HCT116 (cell line): Measurements from ENCODE around the gene RXRA. TPM values are rescaled to one million over a fixed set of nuclear protein-coding genes. Genes with fewer than 3 reads are reported as not detected.

Source experiments
- ATAC-seq: fragments of 200-7000 bp; cut with Tn5 transposase; 2 replicates; pipeline ENCODE4 v1.9.1; 2020; ENCODE audit warnings: mild to moderate bottlenecking, moderate library complexity
- BruUV-seq: library from RNA; stranded (reverse); fragments of 400-500 nt; replicated peaks from 2 replicates; lab custom pipeline; 2021; lab: Mats Ljungman, UMichigan
- CTCF ChIA-PET: fragments of 300-600 bp; sonication (Branson Sonifier 250); formaldehyde crosslinking; loops from one replicate; lab custom pipeline; 2021; ENCODE audit warnings: antibody characterized with exemption; lab: Charles Lee
- POLR2A ChIA-PET: fragments of 300-600, 350-600 bp; sonication (Branson Sonifier 250); formaldehyde crosslinking; loops from one replicate; lab custom pipeline; 2021; ENCODE audit warnings: antibody characterized with exemption; lab: Charles Lee
- RAD21 ChIA-PET, 2 experiments: fragments of 300-600 bp; sonication (Branson Sonifier 250); formaldehyde crosslinking; loops; one replicate each; lab custom pipeline; 2023; ENCODE audit warnings: low total read pairs in 2 of 2; ENCODE audit not compliant: uncharacterized antibody in 2 of 2, unreplicated experiment in 2 of 2, low non-redundant PET in 1 of 2; lab: Charles Lee
- DNase-seq: peaks from one replicate; pipeline ENCODE4 v3.0.0-alpha.2; 2010; ENCODE audit warnings: low read depth, low spot score
- H2AFZ ChIP-seq: fragments of 200-600 bp; shearing (Covaris generic), sonication (generic); 2 replicates; pipeline ENCODE4 v1.6.1; 2017; ENCODE audit warnings: low read depth, mixed run types, mixed read lengths, antibody characterized with exemption, low read length; ENCODE audit not compliant: poor library complexity, severe bottlenecking
- H3K27ac ChIP-seq: 2 replicates; pipeline ENCODE4 v1.5.1; 2012; ENCODE audit warnings: low read depth, low read length
- H3K27me3 ChIP-seq: fragments of 200-600 bp; sonication (generic); 2 replicates; pipeline ENCODE4 v1.6.1; 2016; ENCODE audit warnings: mixed run types, low read length, mixed read lengths; ENCODE audit not compliant: insufficient read depth
- H3K36me3 ChIP-seq, 2 experiments: fragments of 200-500 bp in 1 of 2; fragments of 200-600 bp in 1 of 2; sonication (Bioruptor generic) in 1 of 2; sonication (generic) in 1 of 2; 2 replicates each; pipeline versions ENCODE4 v1.5.1 to v1.6.1; 2014 to 2016; ENCODE audit warnings: low read length in 2 of 2, inconsistent platforms in 1 of 2, mixed read lengths in 1 of 2, mixed run types in 1 of 2; ENCODE audit not compliant: insufficient read depth in 2 of 2, control insufficient read depth in 1 of 2
- H3K4me1 ChIP-seq, 2 experiments: fragments of 200-600 bp in 1 of 2; sonication (generic) in 1 of 2; 2 replicates each; pipeline versions ENCODE4 v1.5.1 to v1.6.1; 2012 to 2017; ENCODE audit warnings: low read length in 2 of 2, inconsistent platforms in 1 of 2, mild to moderate bottlenecking in 1 of 2, mixed read lengths in 1 of 2, mixed run types in 1 of 2, moderate library complexity in 1 of 2; ENCODE audit not compliant: insufficient read depth in 2 of 2, control insufficient read depth in 1 of 2
- H3K4me2 ChIP-seq: fragments of 200-600 bp; sonication (generic); 2 replicates; pipeline ENCODE4 v1.6.1; 2017; ENCODE audit warnings: mixed run types, low read length, mixed read lengths
- H3K4me3 ChIP-seq, 2 experiments: fragments of 200-600 bp in 1 of 2; sonication (generic) in 1 of 2; replicated peaks in 1 of 2; 2 replicates each; pipeline ENCODE4 v1.5.1; 2011 to 2016; ENCODE audit warnings: low read length in 2 of 2, control low read depth in 1 of 2, low read depth in 1 of 2, mild to moderate bottlenecking in 1 of 2, mixed read lengths in 1 of 2, mixed run types in 1 of 2
- H3K79me2 ChIP-seq: fragments of 200-600 bp; sonication (generic); 2 replicates; pipeline ENCODE4 v1.6.1; 2017; ENCODE audit warnings: mild to moderate bottlenecking, mixed run types, low read length, moderate library complexity, mixed read lengths; ENCODE audit not compliant: insufficient read depth
- H3K9ac ChIP-seq: fragments of 200-600 bp; sonication (generic); 2 replicates; pipeline ENCODE4 v1.6.1; 2016; ENCODE audit warnings: low read length, mixed read lengths
- H3K9me2 ChIP-seq: fragments of 200-600 bp; sonication (generic), shearing (Covaris generic); 2 replicates; pipeline ENCODE4 v1.6.1; 2017; ENCODE audit warnings: mixed run types, mild to moderate bottlenecking, moderate library complexity; ENCODE audit not compliant: insufficient read depth
- H3K9me3 ChIP-seq, 2 experiments: fragments of 200-500 bp in 1 of 2; fragments of 200-600 bp in 1 of 2; sonication (Bioruptor generic) in 1 of 2; sonication (generic) in 1 of 2; 2 replicates each; pipeline ENCODE4 v1.6.1; 2014 to 2017; ENCODE audit warnings: low read length in 2 of 2, mixed read lengths in 2 of 2, inconsistent platforms in 1 of 2, low read depth in 1 of 2, mild to moderate bottlenecking in 1 of 2, mixed run types in 1 of 2, moderate library complexity in 1 of 2; ENCODE audit not compliant: control insufficient read depth in 1 of 2, insufficient read depth in 1 of 2
- H4K20me1 ChIP-seq: fragments of 200-600 bp; sonication (generic), shearing (Covaris generic); 2 replicates; pipeline ENCODE4 v1.6.1; 2017; ENCODE audit warnings: mixed run types, mild to moderate bottlenecking, moderate library complexity; ENCODE audit not compliant: insufficient read depth
- CEBPB ChIP-seq: IDR thresholded peaks from 2 replicates; pipeline ENCODE4 v1.6.1; 2012; ENCODE audit warnings: low read depth
- CTCF ChIP-seq, 3 experiments: fragments of 200-600 bp in 1 of 3; sonication (generic) in 1 of 3; IDR thresholded peaks in 2 of 3; conservative IDR thresholded peaks in 1 of 3; 2 replicates each; pipeline ENCODE4 v1.5.1; 2012 to 2017; ENCODE audit warnings: low read depth in 2 of 3, low read length in 2 of 3, antibody characterized with exemption in 1 of 3, borderline replicate concordance in 1 of 3, control low read depth in 1 of 3, mild to moderate bottlenecking in 1 of 3, mixed read lengths in 1 of 3, mixed run types in 1 of 3, moderate library complexity in 1 of 3; ENCODE audit not compliant: insufficient read depth in 1 of 3
- EZH2 ChIP-seq: fragments of 200-600 bp; sonication (generic); IDR thresholded peaks from 2 replicates; pipeline ENCODE4 v1.6.1; 2017; ENCODE audit warnings: antibody characterized with exemption, mixed run types
- FOSL1 ChIP-seq: IDR thresholded peaks from 2 replicates; pipeline ENCODE4 v1.6.1; 2012; ENCODE audit warnings: low read depth
- JUND ChIP-seq: IDR thresholded peaks from 2 replicates; pipeline ENCODE4 v1.6.1; 2012
- POLR2A ChIP-seq: IDR thresholded peaks from 2 replicates; pipeline ENCODE4 v1.7.0; 2011; ENCODE audit warnings: borderline replicate concordance; ENCODE audit not compliant: insufficient read depth, insufficient read length; ENCODE audit errors: extremely low read depth
- POLR2AphosphoS5 ChIP-seq: IDR thresholded peaks from 2 replicates; pipeline ENCODE4 v1.6.1; 2011; ENCODE audit warnings: mild to moderate bottlenecking, low read depth, low read length, moderate library complexity
- RAD21 ChIP-seq: IDR thresholded peaks from 2 replicates; pipeline ENCODE4 v1.6.1; 2012; ENCODE audit warnings: low read depth, mild to moderate bottlenecking
- REST ChIP-seq: IDR thresholded peaks from 2 replicates; pipeline ENCODE4 v1.6.1; 2012; ENCODE audit warnings: low read depth
- SIN3A ChIP-seq: IDR thresholded peaks from 2 replicates; pipeline ENCODE4 v1.6.1; 2012; ENCODE audit warnings: low read depth
- TCF7L2 ChIP-seq: IDR thresholded peaks from 2 replicates; pipeline ENCODE4 v1.7.0; 2011; ENCODE audit warnings: borderline replicate concordance, inconsistent platforms; ENCODE audit not compliant: insufficient read depth, insufficient read length; ENCODE audit errors: extremely low read depth
- YY1 ChIP-seq: IDR thresholded peaks from 2 replicates; pipeline ENCODE4 v1.6.1; 2011; ENCODE audit warnings: low read length, low read depth, moderate library complexity, mild to moderate bottlenecking; ENCODE audit not compliant: insufficient replicate concordance; ENCODE audit errors: extremely low read depth
- ZBTB33 ChIP-seq: IDR thresholded peaks from 2 replicates; pipeline ENCODE4 v1.6.1; 2011; ENCODE audit warnings: mild to moderate bottlenecking, low read length, moderate library complexity; ENCODE audit not compliant: insufficient replicate concordance; ENCODE audit errors: extremely low read depth
- ZFX ChIP-seq: fragments of 450-650 bp; IDR thresholded peaks from 2 replicates; pipeline ENCODE4 v1.6.1; 2017
- intact Hi-C: fragments of 100-400 bp; cut with micrococcal nuclease; formaldehyde crosslinking; loops from 2 replicates; pipeline ENCODE4 v1.10.0; 2022
- total RNA-seq: library from RNA; stranded (reverse); gene quantifications from one replicate; pipeline ENCODE4 v1.2.1, GENCODE V29; 2021; ENCODE audit not compliant: unreplicated experiment
- TF ChIP-seq, protein P1 (sequence below): IDR thresholded peaks from 2 replicates; pipeline ENCODE4 v1.6.1; 2012

Gene RXRA
- total RNA-seq, 1 experiment from 2014 or later, result 43.9 TPM

- Histone ChIP-seq H2AFZ (no peak overlapping the region), H3K4me2 (no peak overlapping the region), H3K27ac (no peak overlapping the region), H3K4me3 (no peak overlapping the region), H3K9me3 (no peaks in the 10 kb centered on the region), H3K9me2 (no peaks in the 10 kb centered on the region), H3K9ac (no peak overlapping the region), H3K79me2 (peaks cover 52% of the 10 kb centered on the region), H4K20me1 (no peaks in the 10 kb centered on the region), H3K4me1 (peaks cover 33 to 40% of the 10 kb centered on the region in 2 experiments), H3K27me3 (no peaks in the 10 kb centered on the region), H3K36me3 (no peaks in the 10 kb centered on the region)
- DNase-seq (no peak), ATAC-seq (no peak)
- RAD21 ChIA-PET, result no interaction called here
- intact Hi-C loops, result no loop called here
- POLR2A ChIA-PET, result no interaction called here
- TF ChIP-seq EZH2, result no peak
- TF ChIP-seq ZFX, result no peak
- TF ChIP-seq POLR2A, result no peak
- TF ChIP-seq JUND, result no peak
- TF ChIP-seq FOSL1, result no peak
- TF ChIP-seq CTCF (IDR thresholded peaks at IDR 0.05 in 2 of 3, conservative IDR thresholded peaks at IDR 0.05 in 1 of 3; ENCODE audit: borderline replicate concordance in 1 of 3, insufficient read depth in 1 of 3, low read depth in 2 of 3, low read length in 2 of 3), result no peak
- TF ChIP-seq CEBPB, result no peak
- TF ChIP-seq SIN3A, result no peak
- TF ChIP-seq POLR2AphosphoS5, result no peak
- TF ChIP-seq TCF7L2, result no peak
- TF ChIP-seq YY1, result no peak
- TF ChIP-seq ZBTB33, result no peak
- TF ChIP-seq, protein P1, sequence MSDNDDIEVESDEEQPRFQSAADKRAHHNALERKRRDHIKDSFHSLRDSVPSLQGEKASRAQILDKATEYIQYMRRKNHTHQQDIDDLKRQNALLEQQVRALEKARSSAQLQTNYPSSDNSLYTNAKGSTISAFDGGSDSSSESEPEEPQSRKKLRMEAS, result no peak
- TF ChIP-seq RAD21, result no peak
- TF ChIP-seq REST, result no peak
- CTCF ChIA-PET, result no interaction called here
- BruUV-seq, result no TSS peak
Measured at GRCh38 chr9:134361843-134362414, 35.7 kb downstream of the RXRA start.
